HG02642 (cell line): ENCODE results near the gene GALNT17.

ENCODE experiments used
- ATAC-seq: cut with Tn5 transposase; IDR thresholded peaks from one replicate; pipeline ENCODE4 v1.9.1; 2021; ENCODE audit warnings: mild to moderate bottlenecking; ENCODE audit not compliant: unreplicated experiment, poor library complexity

The GALNT17 gene

GRCh38 chr7:71484380-71484779, 352.4 kb downstream of the GALNT17 start:
- no peak for ATAC-seq

DNA sequence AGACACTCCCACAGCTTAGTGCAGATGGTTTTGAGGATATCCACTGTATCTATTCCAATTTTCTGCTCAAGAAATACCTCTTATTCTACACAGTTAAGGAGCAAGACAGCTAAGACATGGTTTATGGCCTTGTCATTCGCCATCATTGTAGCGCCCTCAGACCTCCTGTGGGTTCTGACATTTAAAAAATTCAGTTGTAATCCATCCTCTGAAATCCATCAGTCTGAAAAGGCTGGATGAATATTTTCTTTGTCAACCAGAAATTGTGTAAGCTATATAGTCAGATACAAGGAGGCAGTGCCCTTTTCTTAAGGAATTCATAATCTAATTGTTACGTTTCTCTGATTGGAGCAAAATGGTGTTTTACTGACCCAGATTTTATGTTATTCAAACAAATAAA, 353.6 kb downstream of the GALNT17 start:
- ATAC-seq: no peak

GRCh38 chr7:71486414-71486813, 354.5 kb downstream of the GALNT17 start:
- no peak for ATAC-seq

- no peak for ATAC-seq
Observed at GRCh38 chr7:71486856-71487628, 355.1 kb downstream of the GALNT17 start.

DNA sequence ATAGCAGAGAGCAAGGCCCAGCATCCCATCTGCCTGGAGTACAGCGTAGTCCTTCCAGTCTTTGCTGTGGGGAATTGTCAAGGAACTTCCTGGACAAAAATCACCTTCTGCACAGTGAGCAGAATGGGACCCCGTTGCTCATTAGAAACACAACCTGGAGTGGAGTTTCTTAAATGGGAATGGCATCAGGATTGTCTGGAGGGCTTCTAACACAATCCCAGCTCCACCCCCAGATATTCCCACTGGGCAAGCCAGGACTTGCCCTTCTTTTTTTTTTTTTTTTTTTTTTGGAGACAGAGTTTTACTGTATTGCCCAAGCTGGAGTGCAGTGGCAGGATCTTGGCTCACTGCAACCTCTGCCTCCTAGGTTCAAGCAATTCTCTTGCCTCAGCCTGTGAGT, 356.4 kb downstream of the GALNT17 start:
- no peak for ATAC-seq

GRCh38 chr7:71491336-71491735, 359.4 kb downstream of the GALNT17 start:
- ATAC-seq: no peak

GRCh38 chr7:71495828-71496227, 363.9 kb downstream of the GALNT17 start:
- ATAC-seq: no peak

DNA sequence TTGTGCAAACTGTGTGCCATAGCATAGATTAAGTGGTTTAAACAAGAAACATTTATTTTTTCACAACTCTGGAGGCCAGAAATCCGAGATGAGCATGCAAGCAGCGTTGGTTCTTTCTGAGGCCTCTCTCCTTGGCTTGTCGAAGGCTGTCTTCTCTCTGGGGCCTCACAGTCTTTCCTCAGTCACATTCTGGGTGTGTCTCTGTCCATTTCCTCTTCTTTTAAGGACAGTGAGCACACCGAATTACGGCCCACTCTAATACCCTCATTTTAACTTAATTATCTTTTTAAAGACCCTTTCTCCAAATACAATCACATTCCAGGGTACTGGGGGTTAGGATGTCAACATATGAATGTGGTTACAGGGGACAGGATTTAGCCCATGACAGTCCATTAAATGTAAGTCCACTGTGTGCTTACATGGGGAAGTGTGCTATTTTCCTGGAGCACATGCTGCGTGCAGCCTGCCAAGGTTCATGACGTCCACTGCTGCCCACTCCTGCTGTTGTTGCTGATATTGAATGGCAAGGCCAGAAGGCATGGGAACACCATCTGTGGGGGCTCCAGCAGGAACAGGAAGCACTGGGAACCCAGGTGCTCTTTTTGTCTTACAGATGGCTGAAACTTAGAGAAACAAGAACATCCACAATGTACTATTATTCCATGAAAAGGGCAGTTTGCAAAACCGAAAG, 365.5 kb downstream of the GALNT17 start:
- ATAC-seq: no peak

DNA sequence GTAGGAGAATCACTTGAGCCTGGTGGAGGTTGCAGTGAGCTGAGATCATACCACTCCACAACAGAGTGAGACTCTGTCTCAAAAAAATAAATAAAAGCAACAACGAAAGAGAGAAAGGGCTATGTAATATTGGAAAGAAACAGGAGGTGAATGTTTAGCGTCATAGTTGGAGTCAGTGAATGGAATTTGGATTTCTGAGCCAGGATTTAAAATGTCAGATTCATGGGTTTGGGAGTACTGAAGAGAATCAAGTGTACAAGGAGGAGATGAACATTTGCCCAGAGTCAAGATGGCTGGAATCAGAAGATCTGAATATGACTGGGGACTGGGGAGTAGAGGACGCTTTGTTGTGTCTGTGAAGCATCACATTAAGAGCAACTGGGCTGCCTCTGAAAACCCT, 366.4 kb downstream of the GALNT17 start:
- no peak for ATAC-seq

DNA sequence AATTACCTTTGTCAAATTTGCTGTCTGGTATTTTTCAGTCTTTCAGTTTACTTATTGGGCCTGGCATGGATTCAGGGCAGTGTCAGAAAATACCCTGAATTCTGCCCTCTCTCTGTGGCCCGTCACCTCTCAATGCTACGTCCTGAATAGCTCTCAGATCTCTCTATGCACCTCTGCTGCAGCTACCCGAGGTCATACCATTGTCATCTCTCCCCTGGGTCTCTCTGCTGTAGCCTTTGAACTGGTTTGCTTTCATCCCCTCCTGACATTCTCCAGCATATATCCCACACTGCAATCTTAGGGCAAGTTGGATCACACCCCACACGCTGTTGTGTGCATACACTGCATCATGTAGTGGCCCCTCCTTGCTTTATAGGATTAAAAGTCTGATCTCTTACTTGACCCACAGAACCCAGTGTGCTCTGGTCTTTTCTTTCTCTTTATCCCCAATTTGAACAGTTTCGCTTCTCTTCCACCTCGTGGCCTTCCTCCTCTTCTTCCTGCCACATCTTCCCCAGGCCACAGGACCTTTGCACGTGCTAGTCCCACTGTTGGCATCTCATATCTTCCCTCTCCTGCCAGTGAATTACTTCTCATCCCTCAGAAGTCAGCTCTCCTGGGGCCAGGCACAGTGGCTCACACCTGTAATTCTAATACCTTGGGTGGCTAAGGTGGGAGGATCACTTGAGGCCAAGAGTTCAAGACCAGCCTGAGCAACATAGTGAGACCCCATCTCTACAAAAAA, 372.9 kb downstream of the GALNT17 start:
- ATAC-seq: no peak

DNA sequence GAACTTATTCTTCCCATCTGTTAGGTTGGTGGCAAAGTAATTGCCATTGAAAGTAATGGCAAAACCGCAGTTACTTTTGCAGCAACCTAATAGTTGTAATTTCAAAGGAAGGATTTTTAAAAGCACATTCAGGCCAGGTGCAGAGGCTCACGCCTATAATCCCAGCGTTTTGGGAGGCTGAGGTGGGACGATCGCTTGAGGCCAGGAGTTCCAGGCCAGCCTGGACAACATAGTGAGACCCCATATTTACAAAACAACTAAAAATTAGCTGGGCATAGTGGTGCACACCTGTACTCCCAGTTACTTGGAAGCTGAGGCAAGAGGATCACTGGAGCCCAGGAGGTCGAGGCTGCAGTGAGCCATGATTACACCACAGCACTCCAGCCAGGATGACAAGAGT, 374.9 kb downstream of the GALNT17 start:
- ATAC-seq: no peak

DNA sequence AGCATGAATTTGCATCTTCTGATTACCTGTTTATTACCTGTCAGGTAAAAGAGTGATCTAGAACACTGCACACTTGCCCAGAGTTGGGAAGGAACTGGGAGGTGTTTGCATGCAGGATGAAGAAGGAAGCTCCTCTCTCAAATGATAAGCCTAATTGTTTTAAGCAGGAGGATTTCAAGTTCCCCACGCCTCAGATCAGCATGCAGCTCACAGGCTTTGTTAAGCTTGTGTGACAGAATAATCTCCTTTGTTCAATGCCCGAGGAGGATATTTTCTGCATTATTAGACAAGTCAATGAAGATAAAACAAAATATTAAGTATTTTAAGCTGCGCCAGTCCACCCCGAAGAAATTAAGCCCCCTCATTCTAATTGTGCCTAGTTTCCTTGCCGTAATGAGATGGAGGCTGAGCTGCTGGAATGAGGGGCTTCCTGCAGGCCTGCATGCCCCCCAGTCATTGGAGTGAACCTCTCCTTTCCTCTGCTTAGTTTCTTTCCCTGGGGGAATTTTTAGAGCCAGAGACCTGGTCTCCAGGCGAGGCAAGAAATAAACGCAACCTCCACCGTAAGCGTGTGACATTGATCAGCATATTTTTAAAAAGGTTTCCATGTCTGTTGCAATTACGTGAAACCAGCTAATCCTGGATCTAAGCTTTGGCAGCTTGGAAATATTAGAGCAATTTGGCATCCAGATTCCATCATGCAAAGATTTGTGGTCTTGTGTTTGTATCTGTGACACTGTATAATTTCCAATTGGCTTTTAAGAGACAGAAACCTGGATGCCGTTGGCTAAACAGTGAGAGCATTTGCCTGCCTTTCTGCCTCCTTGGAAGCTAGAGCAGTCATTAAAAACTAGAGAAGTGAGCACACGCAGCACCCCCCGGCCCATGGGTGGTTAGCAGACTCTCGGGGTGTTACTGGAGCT, 376.0 kb downstream of the GALNT17 start:
- no peak for ATAC-seq

DNA sequence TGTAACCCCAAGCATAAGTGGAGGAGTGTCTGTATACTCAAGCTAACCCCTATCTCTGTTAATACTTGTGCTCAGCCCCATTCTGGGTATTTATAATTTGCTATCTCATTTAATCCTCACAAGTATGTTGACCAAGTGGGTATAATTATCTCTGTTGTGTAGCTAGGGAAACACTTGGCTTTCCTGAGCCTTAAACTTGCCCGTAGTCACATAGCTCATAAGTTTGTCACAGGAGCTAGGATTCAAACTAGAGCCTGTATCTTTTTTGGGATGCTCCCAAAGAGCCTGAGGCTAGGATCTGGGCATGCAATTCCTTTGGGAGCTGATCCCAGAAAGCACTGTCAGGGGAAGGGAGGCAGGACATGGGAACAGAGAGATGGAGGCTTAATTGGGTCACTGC, 377.4 kb downstream of the GALNT17 start:
- no peak for ATAC-seq

DNA sequence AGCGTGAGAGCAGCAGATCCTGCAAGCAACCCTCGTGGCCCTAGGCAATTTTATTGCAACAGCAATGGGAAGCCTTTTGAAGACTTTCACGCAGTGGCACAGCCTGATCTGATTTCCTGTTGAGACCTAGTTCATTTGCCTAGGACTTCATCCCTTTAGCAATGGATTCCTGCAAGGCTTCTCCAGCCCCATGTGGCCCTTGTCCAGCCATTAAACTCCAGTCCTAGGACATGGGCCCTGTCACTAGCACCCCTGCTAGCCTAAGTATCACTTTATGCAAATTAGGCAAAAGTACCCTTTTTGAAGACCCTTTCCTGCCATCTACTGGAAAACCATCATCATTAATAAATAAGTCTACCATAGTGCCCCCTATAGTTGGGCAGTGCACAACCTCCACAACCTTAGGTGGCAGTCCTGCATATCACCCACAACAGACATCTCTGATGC, 379.4 kb downstream of the GALNT17 start:
- no peak for ATAC-seq

- ATAC-seq: no peak
Observed at GRCh38 chr7:71517940-71518699, 386.2 kb downstream of the GALNT17 start.

GRCh38 chr7:71518880-71519279, 386.9 kb downstream of the GALNT17 start:
- no peak for ATAC-seq

- no peak for ATAC-seq
Observed at GRCh38 chr7:71521506-71521905, 389.6 kb downstream of the GALNT17 start.

- ATAC-seq: no peak
Observed at GRCh38 chr7:71526106-71526505, 394.2 kb downstream of the GALNT17 start.

- no peak for ATAC-seq
Observed at GRCh38 chr7:71527213-71527612, 395.3 kb downstream of the GALNT17 start.
